NCI-H2029 treated with DMSO at 0.1 percent for 48 hours (cell line): ENCODE results near the gene UNC13A.
"Not testable (repeated sequence)": the region's sequence is repeated elsewhere in the genome, so short reads cannot be mapped to it uniquely, and the experiment has no call there.

Source experiments
- DNase-seq: peaks from one replicate; lab custom pipeline; 2025; lab: John Stamatoyannopoulos, UW

UNC13A gene

DNA sequence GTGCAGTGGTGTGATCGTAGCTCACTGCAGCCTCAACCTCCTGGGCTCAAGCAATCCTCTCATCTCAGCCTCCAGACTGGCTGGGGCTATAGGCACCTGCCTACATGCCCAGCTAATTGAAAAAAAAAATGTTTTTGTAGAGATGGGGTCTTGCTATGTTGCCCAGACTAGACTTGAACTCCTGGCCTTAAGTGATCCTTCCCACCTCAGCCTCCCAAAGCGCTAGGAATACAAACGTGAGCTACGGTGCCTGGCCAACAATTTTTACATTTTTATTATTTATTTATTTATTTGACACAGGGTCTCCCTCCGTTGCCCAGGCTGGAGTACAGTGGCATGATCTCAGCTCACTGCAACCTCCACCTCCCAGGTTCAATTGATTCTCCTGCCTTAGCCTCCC lies 117.9 kb downstream of the UNC13A start:
- DNase-seq = not testable (repeated sequence)

- DNase-seq = no peak
Observed at GRCh38 chr19:17567940-17568339, 120.2 kb downstream of the UNC13A start.

- DNase-seq = no peak
Observed at GRCh38 chr19:17565611-17566010, 122.5 kb downstream of the UNC13A start.

DNA sequence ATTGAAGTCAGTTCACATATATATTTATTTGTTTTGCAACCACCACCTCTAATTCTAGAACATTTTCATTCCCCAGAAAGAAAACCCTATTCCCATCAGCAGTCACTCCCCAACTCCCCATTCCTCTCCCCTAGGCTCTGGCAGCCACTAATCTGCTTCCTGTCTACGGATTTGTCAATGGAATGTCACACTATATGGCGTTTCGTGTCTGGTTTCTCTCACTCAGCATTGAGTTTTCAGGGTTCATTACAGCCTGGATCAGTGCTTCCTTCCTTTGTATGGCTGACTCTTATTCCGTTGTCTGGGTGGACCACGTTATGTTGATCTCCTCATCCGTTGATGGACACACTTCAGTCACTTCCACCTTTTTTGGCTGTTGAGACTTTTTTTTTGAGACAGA lies 123.4 kb downstream of the UNC13A start:
- no peak for DNase-seq

GRCh38 chr19:17562561-17562960 lies 125.6 kb downstream of the UNC13A start:
- DNase-seq = no peak

GRCh38 chr19:17562097-17562496 lies 126.1 kb downstream of the UNC13A start:
- DNase-seq = no peak

DNA sequence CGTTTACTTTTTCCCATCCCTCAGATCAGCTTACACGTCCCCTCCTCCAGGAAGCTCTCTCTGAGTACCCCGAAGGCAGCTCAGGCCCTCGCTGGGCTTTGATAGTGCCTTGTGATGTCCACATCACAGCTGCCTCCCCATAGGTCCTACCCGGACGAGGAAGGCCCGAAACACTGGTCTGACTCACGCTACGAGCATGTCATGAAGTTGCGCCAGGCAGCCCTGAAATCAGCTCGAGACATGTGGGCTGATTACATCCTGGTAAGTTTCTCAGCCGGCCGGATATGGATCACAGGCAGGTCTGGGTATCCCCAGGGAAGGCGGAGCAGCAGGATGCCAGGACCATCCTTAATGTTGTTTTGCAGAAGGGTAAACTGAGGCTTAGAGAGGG lies 128.0 kb downstream of the UNC13A start:
- DNase-seq = no peak

- DNase-seq = no peak
Observed at GRCh38 chr19:17557466-17557865, 130.7 kb downstream of the UNC13A start.

GRCh38 chr19:17556995-17557394 lies 131.2 kb downstream of the UNC13A start:
- no peak for DNase-seq

- DNase-seq = no peak
Observed at GRCh38 chr19:17555929-17556813, 132.0 kb downstream of the UNC13A start.

DNA sequence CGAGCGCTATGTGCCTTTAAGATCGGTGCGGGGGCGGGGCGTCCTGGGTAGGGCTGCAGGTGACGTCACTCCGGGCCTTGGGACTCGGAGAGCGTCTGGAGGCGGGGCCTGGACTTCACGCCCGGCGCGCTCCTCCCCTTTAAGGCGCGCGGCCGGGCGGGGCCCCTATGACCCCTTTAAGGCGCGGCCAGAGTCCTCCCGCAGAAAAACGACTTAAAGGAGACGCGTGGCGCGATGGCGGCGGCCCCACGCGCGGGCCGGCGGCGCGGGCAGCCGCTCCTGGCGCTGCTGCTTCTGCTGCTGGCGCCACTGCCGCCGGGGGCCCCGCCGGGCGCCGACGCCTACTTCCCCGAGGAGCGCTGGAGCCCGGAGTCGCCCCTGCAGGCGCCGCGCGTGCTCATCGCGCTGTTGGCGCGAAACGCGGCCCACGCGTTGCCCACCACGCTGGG lies 132.7 kb downstream of the UNC13A start, which contains the start of gene COLGALT1:
Gene COLGALT1 (plus strand): TSS at position 170 of the 449 bp plus-strand sequence. CDS start 65 bp downstream, at position 235.
- peak; percentile 91 for DNase-seq

DNA sequence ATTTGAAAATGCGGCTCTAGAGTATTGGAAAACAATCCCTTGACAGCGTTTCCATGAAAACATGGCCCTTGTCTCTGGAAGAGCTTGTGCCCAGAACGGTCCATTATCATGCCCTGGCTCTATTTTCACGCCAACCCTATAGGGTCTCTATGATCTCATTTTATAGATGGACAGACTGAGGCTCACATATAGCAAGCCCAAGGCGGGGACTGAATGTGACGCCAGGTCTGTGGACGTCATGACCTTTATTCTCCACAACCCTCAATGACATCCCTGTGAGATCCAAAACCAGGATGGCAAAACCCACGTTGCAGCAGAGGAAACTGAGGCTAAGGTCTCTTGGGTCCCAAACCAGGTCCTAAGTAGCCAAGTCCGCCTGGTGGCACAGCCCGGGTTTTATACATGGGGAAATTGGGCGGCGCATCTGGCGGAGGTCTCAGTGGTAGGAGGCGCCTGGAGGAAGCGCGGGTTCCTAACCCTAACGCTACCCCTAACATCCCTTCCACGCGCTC lies 133.1 kb downstream of the UNC13A start:
- DNase-seq = no peak

- DNase-seq = peak; percentile 25
Observed at GRCh38 chr19:17553256-17553655, 134.9 kb downstream of the UNC13A start.

DNA sequence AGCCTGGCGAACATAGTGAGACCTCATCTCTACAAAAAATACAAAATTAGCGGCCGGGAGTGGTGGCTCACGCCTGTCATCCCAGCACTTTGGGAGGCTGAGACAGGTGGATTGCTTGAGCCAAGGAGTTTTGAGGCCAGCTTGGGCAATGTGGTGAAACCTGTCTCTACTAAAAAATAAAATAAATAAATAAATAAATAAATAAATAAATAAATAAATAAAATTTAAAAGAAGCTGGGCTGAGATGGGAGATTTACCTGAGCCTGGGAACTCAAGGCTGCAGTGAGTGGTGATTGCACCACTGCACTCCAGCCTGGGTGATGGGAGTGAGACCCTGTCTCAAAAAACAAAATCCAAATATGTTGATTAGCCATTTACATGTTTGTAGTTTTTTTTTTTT lies 135.4 kb downstream of the UNC13A start:
- not testable (repeated sequence) for DNase-seq
